HEK293 (cell line): ENCODE measurements around the gene SORCS3.

Source experiments
- ATF2 ChIP-seq: fragments of 450-650 bp; formaldehyde crosslinking; IDR thresholded peaks from 2 replicates; pipeline ENCODE4 v1.5.1; 2016; ENCODE audit warnings: missing biosample characterization, missing genetic modification characterization, low read depth
- REST ChIP-seq: fragments of 450-650 bp; formaldehyde crosslinking; IDR thresholded peaks from 2 replicates; pipeline ENCODE4 v1.5.1; 2016; ENCODE audit warnings: missing biosample characterization, missing genetic modification characterization
- SP2 ChIP-seq: fragments of 450-650 bp; formaldehyde crosslinking; IDR thresholded peaks from 2 replicates; pipeline ENCODE4 v1.5.1; 2016; ENCODE audit warnings: missing biosample characterization, missing genetic modification characterization
- TCF7L2 ChIP-seq: IDR thresholded peaks from 2 replicates; pipeline ENCODE4 v1.6.1; 2011; ENCODE audit warnings: low read depth, mild to moderate bottlenecking, inconsistent platforms, low read length, moderate library complexity, borderline replicate concordance
- ZBTB11 ChIP-seq: fragments of 450-650 bp; formaldehyde crosslinking; conservative IDR thresholded peaks from 2 replicates; pipeline ENCODE4 v1.5.1; 2016; ENCODE audit warnings: low read depth, missing biosample characterization, missing genetic modification characterization
- ZNF132 ChIP-seq: fragments of 450-650 bp; formaldehyde crosslinking; IDR thresholded peaks from 2 replicates; pipeline ENCODE4 v1.5.1; 2017; ENCODE audit warnings: missing biosample characterization, missing genetic modification characterization, borderline replicate concordance
- ZNF501 ChIP-seq: fragments of 450-650 bp; formaldehyde crosslinking; IDR thresholded peaks from 2 replicates; pipeline ENCODE4 v1.5.1; 2016; ENCODE audit warnings: missing biosample characterization, missing genetic modification characterization
- ZSCAN18 ChIP-seq: fragments of 450-650 bp; formaldehyde crosslinking; IDR thresholded peaks from 2 replicates; pipeline ENCODE4 v1.5.1; 2016; ENCODE audit warnings: missing biosample characterization, missing genetic modification characterization

GRCh38 chr10:105197598-105198364 lies 556.7 kb downstream of the SORCS3 start:
- TF ChIP-seq SP2 (tag by site-specific recombination) = no peak
- no peak for TF ChIP-seq ZNF132 (tag by site-specific recombination)
- no peak for TF ChIP-seq ZBTB11 (tag by site-specific recombination)
- no peak for TF ChIP-seq TCF7L2
- no peak for TF ChIP-seq ZNF501 (tag by site-specific recombination)
- TF ChIP-seq ZSCAN18 = no peak
- no peak for TF ChIP-seq REST
- TF ChIP-seq ATF2 = no peak
